Measurements from ENCODE around the gene SMG6. TPM values are rescaled to one million over a fixed set of nuclear protein-coding genes. Genes with fewer than 3 reads are reported as not detected.

The SMG6 gene
- total and polyA plus RNA-seq, 2 donors (not counting 1 experiment from before 2014, with no cell fraction given): 10.6 to 35.5 TPM

DNA sequence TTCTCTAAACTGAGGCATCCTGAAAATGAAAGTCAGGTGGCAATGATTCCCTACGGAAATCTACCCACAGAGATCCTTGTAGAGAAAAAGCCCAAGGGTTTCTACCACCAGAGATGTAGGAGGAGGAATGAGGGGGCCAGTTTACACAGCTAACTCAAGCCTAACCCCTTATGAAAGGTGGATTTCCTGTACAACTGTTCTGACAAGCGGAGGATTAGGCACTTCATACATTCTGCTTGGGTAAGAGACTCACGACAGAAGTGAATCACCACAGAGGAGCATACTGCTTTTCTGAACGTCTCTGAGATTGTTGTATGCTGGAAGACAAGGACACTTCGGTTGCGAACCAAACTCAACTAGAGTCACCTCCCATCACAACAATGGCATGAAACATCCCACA, 72.7 kb downstream of the SMG6 start:
- no peaks in the 10 kb centered on the region for H3K4me1 Mint-ChIP-seq
- CTCF ChIA-PET: interaction anchor here (1.7 kb wide), 1 partner anchor 14 kb away, joined by 7 read pairs; no protein-coding TSS in a partner anchor

DNA sequence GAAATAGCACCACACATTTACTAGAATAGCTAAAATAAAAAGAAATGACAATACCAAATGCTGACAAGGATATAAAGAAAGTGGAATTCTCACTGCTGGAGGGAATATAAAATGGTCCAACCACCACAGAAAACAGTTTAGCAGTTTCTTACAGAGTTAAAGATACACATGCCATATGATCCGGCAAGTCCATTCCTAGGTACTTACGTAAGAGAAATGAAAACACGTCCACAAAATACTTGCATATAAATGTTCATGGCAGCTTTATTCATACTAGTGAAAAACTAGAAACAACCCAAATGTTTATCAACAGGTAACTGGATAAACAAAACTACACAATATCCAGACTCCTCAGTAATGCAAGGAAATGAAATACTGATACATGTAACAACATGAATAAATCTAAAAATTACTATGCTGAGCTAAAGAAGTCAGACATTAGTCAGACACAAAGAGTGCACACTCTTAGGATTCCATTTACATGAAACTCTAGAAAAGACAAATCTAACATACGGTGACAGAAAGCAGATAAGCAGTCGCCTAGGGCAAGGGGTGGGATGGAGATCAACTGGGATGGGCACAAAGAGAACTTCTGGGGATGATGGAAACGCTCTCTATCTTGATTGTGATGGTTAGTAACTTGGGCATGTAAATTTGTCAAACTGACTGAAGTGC, 76.4 kb downstream of the SMG6 start:
- H3K36me3 ChIP-seq (replicated peaks in 1 of 2; ENCODE audit: control extremely low read depth in 1 of 2, control insufficient read depth in 1 of 2, extremely low read depth in 1 of 2, insufficient read depth in 2 of 2, low read length in 1 of 2): peaks cover 8% of the 10 kb centered on the region in 2 experiments
- H3K4me1 Mint-ChIP-seq: peaks cover 12% of the 10 kb centered on the region
- intact Hi-C loops (cut with micrococcal nuclease): no loop called here

More for the DNA sequence above, 72.7 kb downstream of the SMG6 start:
- Histone ChIP-seq H3K9ac (ENCODE audit: low read length) (no peak overlapping the region), H3K27me3 (replicated peaks in 1 of 4; ENCODE audit: control extremely low read depth in 1 of 4, control insufficient read depth in 3 of 4, insufficient read depth in 4 of 4, low read length in 3 of 4) (no peaks in the 10 kb centered on the region), H2AFZ (ENCODE audit: insufficient read depth, low read depth, low read length, poor library complexity, severe bottlenecking) (no peak overlapping the region), H3K4me3 (ENCODE audit: control extremely low read depth in 1 of 5, extremely low read depth in 1 of 5, insufficient read depth in 1 of 5, low read depth in 2 of 5, low read length in 4 of 5) (no peak overlapping the region), H3K27ac (ENCODE audit: low read length in 2 of 2) (no peak overlapping the region), H3K4me1 (ENCODE audit: control insufficient read depth in 2 of 2, insufficient read depth in 2 of 2, low read length in 2 of 2) (no peaks in the 10 kb centered on the region), H4K20me1 (ENCODE audit: control insufficient read depth, insufficient read depth, low read length, poor library complexity, severe bottlenecking) (no peaks in the 10 kb centered on the region), H3K79me2 (ENCODE audit: control insufficient read depth, insufficient read depth, low read length) (peaks cover 7% of the 10 kb centered on the region), H3K9me3 (ENCODE audit: control extremely low read depth in 1 of 3, control insufficient read depth in 2 of 3, insufficient read depth in 1 of 3, low read length in 2 of 3) (no peaks in the 10 kb centered on the region), H3K4me2 (replicated peaks; ENCODE audit: low read depth, low read length, poor library complexity, severe bottlenecking) (no peak overlapping the region), H3K36me3 (replicated peaks in 1 of 2; ENCODE audit: control extremely low read depth in 1 of 2, control insufficient read depth in 1 of 2, extremely low read depth in 1 of 2, insufficient read depth in 2 of 2, low read length in 1 of 2) (peaks cover 13 to 18% of the 10 kb centered on the region in 2 experiments)
- intact Hi-C loops (cut with micrococcal nuclease): no loop called here
- Mint-ChIP-seq H3K9me3 (ENCODE audit: insufficient read depth) (no peaks in the 10 kb centered on the region), H3K4me3 (no peak overlapping the region), H3K27ac (no peak overlapping the region), H3K27me3 (no peaks in the 10 kb centered on the region)
- POLR2A ChIA-PET: no interaction called here
- 94% methylated on average over 4 of the region's 6 CpGs for WGBS (ENCODE audit: insufficient coverage)
- ATAC-seq (ENCODE audit: low read depth): no peak
- no peak for DNase-seq
- TF ChIP-seq, protein P1, sequence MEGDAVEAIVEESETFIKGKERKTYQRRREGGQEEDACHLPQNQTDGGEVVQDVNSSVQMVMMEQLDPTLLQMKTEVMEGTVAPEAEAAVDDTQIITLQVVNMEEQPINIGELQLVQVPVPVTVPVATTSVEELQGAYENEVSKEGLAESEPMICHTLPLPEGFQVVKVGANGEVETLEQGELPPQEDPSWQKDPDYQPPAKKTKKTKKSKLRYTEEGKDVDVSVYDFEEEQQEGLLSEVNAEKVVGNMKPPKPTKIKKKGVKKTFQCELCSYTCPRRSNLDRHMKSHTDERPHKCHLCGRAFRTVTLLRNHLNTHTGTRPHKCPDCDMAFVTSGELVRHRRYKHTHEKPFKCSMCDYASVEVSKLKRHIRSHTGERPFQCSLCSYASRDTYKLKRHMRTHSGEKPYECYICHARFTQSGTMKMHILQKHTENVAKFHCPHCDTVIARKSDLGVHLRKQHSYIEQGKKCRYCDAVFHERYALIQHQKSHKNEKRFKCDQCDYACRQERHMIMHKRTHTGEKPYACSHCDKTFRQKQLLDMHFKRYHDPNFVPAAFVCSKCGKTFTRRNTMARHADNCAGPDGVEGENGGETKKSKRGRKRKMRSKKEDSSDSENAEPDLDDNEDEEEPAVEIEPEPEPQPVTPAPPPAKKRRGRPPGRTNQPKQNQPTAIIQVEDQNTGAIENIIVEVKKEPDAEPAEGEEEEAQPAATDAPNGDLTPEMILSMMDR (IDR thresholded peaks at IDR 0.05): no peak
- no peak for TF ChIP-seq EZH2 (IDR thresholded peaks at IDR 0.05; ENCODE audit: borderline replicate concordance, insufficient read depth, low read depth, low read length, poor library complexity, severe bottlenecking)

More for the DNA sequence above, 76.4 kb downstream of the SMG6 start:
- Histone ChIP-seq H2AFZ (ENCODE audit: insufficient read depth, low read depth, low read length, poor library complexity, severe bottlenecking) (no peak overlapping the region), H3K4me1 (ENCODE audit: control insufficient read depth in 2 of 2, insufficient read depth in 2 of 2, low read length in 2 of 2) (no peaks in the 10 kb centered on the region), H3K79me2 (ENCODE audit: control insufficient read depth, insufficient read depth, low read length) (no peaks in the 10 kb centered on the region), H3K4me2 (replicated peaks; ENCODE audit: low read depth, low read length, poor library complexity, severe bottlenecking) (no peak overlapping the region), H3K9ac (ENCODE audit: low read length) (no peak overlapping the region), H3K27me3 (replicated peaks in 1 of 4; ENCODE audit: control extremely low read depth in 1 of 4, control insufficient read depth in 3 of 4, insufficient read depth in 4 of 4, low read length in 3 of 4) (no peaks in the 10 kb centered on the region), H3K4me3 (ENCODE audit: control extremely low read depth in 1 of 5, extremely low read depth in 1 of 5, insufficient read depth in 1 of 5, low read depth in 2 of 5, low read length in 4 of 5) (no peak overlapping the region), H3K9me3 (ENCODE audit: control extremely low read depth in 1 of 3, control insufficient read depth in 2 of 3, insufficient read depth in 1 of 3, low read length in 2 of 3) (no peaks in the 10 kb centered on the region), H3K27ac (ENCODE audit: low read length in 2 of 2) (no peak overlapping the region), H4K20me1 (ENCODE audit: control insufficient read depth, insufficient read depth, low read length, poor library complexity, severe bottlenecking) (no peaks in the 10 kb centered on the region)
- Mint-ChIP-seq H3K27me3 (no peaks in the 10 kb centered on the region), H3K9me3 (ENCODE audit: insufficient read depth) (no peaks in the 10 kb centered on the region), H3K4me3 (no peak overlapping the region), H3K27ac (no peak overlapping the region)
- no peak for ATAC-seq (ENCODE audit: low read depth)
- TF ChIP-seq EZH2 (IDR thresholded peaks at IDR 0.05; ENCODE audit: borderline replicate concordance, insufficient read depth, low read depth, low read length, poor library complexity, severe bottlenecking): no peak
- TF ChIP-seq, protein P1 (IDR thresholded peaks at IDR 0.05): no peak
- CTCF ChIA-PET: interaction anchor here (1.4 kb wide), 1 partner anchor 17 kb away, joined by 5 read pairs; no protein-coding TSS in a partner anchor
- POLR2A ChIA-PET: no interaction called here
- no peak for DNase-seq
- 90% methylated on average over 2 of the region's 6 CpGs for WGBS (ENCODE audit: insufficient coverage)

Data from B cell (primary cell).